CD8-positive, alpha-beta memory T cell (primary cell): ENCODE measurements around the gene RBMY1E. TPM values are rescaled to one million over a fixed set of nuclear protein-coding genes. Genes with fewer than 3 reads are reported as not detected.
"Not testable (repeated sequence)": the region's sequence is repeated elsewhere in the genome, so short reads cannot be mapped to it uniquely, and the experiment has no call there.

Experiments used
- CTCF ChIA-PET: fragments of 350-600 bp; sonication (Branson Sonifier 250); formaldehyde crosslinking; loops from one replicate; lab custom pipeline; 2021; ENCODE audit warnings: antibody characterized with exemption; lab: Charles Lee
- POLR2A ChIA-PET: fragments of 350-600 bp; sonication (Branson Sonifier 250); formaldehyde crosslinking; loops from one replicate; lab custom pipeline; 2021; ENCODE audit warnings: antibody characterized with exemption; lab: Charles Lee
- DNase-seq, 5 donors: peaks; one replicate each; pipeline versions ENCODE4 v3.0.0 to v3.0.0-alpha.2; 2020 to 2022; ENCODE audit warnings: mixed read lengths in 1 of 5
- H3K27ac ChIP-seq: one replicate; pipeline ENCODE4 v1.7.0; 2013; ENCODE audit warnings: low read depth, mild to moderate bottlenecking, low read length, moderate library complexity
- H3K27me3 ChIP-seq: 2 replicates; pipeline ENCODE4 v1.7.0; 2013; ENCODE audit warnings: low read length, mild to moderate bottlenecking; ENCODE audit not compliant: insufficient read depth, poor library complexity, severe bottlenecking
- H3K36me3 ChIP-seq: 2 replicates; pipeline ENCODE4 v1.7.0; 2013; ENCODE audit warnings: mild to moderate bottlenecking, low read length, moderate library complexity; ENCODE audit not compliant: insufficient read depth
- H3K4me1 ChIP-seq: 2 replicates; pipeline ENCODE4 v1.7.0; 2013; ENCODE audit warnings: mild to moderate bottlenecking, low read length, moderate library complexity; ENCODE audit not compliant: insufficient read depth
- H3K4me3 ChIP-seq: 2 replicates; pipeline ENCODE4 v1.7.0; 2013; ENCODE audit warnings: mild to moderate bottlenecking, low read length
- H3K9me3 ChIP-seq: 2 replicates; pipeline ENCODE4 v1.7.0; 2013; ENCODE audit warnings: mild to moderate bottlenecking, low read length
- H3K27ac Mint-ChIP-seq, 8 donors: one replicate each; pipeline ENCODE4 v1.8.0; 2020 to 2021; ENCODE audit warnings: mixed read lengths in 8 of 8, mild to moderate bottlenecking in 6 of 8, inconsistent platforms in 3 of 8, moderate library complexity in 3 of 8
- H3K27me3 Mint-ChIP-seq, 2 donors: one replicate each; pipeline ENCODE4 v1.8.0; 2020 to 2021; ENCODE audit warnings: mixed read lengths in 2 of 2, mild to moderate bottlenecking in 1 of 2, moderate library complexity in 1 of 2
- H3K36me3 Mint-ChIP-seq, 3 donors: one replicate each; pipeline ENCODE4 v1.8.0; 2020 to 2021; ENCODE audit warnings: mixed read lengths in 3 of 3, inconsistent platforms in 1 of 3, mild to moderate bottlenecking in 1 of 3
- H3K4me1 Mint-ChIP-seq, 3 donors: one replicate each; pipeline ENCODE4 v1.8.0; 2020 to 2021; ENCODE audit warnings: mixed read lengths in 3 of 3, inconsistent platforms in 1 of 3, mild to moderate bottlenecking in 1 of 3
- H3K4me3 Mint-ChIP-seq, 7 donors: one replicate each; pipeline ENCODE4 v1.8.0; 2020 to 2021; ENCODE audit warnings: mixed read lengths in 7 of 7, mild to moderate bottlenecking in 6 of 7, moderate library complexity in 4 of 7, inconsistent platforms in 2 of 7
- H3K9me3 Mint-ChIP-seq, 5 donors: one replicate each; pipeline ENCODE4 v1.8.0; 2020 to 2022; ENCODE audit warnings: mixed read lengths in 5 of 5, mild to moderate bottlenecking in 3 of 5, moderate library complexity in 2 of 5, inconsistent platforms in 1 of 5
- polyA plus RNA-seq: library from polyadenylated mRNA; unstranded; fragments of 300-500 nt; fragmentation: Illumina TruSeq; gene quantifications from one replicate; pipeline ENCODE4 v1.2.3, GENCODE V29; 2021
- total RNA-seq, 2 experiments: library from RNA; stranded (reverse); gene quantifications; one replicate each; pipeline ENCODE4 v1.2.3, GENCODE V29; 2021

The RBMY1E gene
- not detected for total RNA-seq
- not detected for polyA plus RNA-seq

GRCh38 chrY:21917932-21918331 lies at the start of gene RBMY1E:
RBMY1E (minus strand) TSS chrY:21918032; CDS start chrY:21916054, 1,978 bp downstream.
- H3K4me3 Mint-ChIP-seq, H3K9me3 ChIP-seq, DNase-seq, H3K27ac Mint-ChIP-seq, H3K27me3 ChIP-seq, H3K36me3 ChIP-seq, H3K9me3 Mint-ChIP-seq, CTCF ChIA-PET, H3K4me1 ChIP-seq, H3K27ac ChIP-seq, H3K36me3 Mint-ChIP-seq, H3K4me1 Mint-ChIP-seq, H3K27me3 Mint-ChIP-seq, H3K4me3 ChIP-seq, POLR2A ChIA-PET: not testable (repeated sequence)

GRCh38 chrY:21894426-21894825 lies 23.4 kb downstream of the RBMY1E start, which contains the start of gene RBMY1D:
RBMY1D (minus strand) TSS chrY:21894526; CDS start chrY:21892513, 2,013 bp downstream.
- H3K27ac Mint-ChIP-seq, H3K27me3 Mint-ChIP-seq, H3K4me3 Mint-ChIP-seq, H3K36me3 Mint-ChIP-seq, H3K4me1 ChIP-seq, DNase-seq, H3K4me3 ChIP-seq, H3K9me3 ChIP-seq, H3K27me3 ChIP-seq, H3K27ac ChIP-seq, H3K36me3 ChIP-seq, POLR2A ChIA-PET, H3K4me1 Mint-ChIP-seq, H3K9me3 Mint-ChIP-seq, CTCF ChIA-PET: not testable (repeated sequence)

- POLR2A ChIA-PET, H3K4me1 ChIP-seq, H3K9me3 ChIP-seq, H3K27me3 Mint-ChIP-seq, H3K36me3 Mint-ChIP-seq, H3K27ac Mint-ChIP-seq, DNase-seq, H3K27me3 ChIP-seq, H3K27ac ChIP-seq, H3K36me3 ChIP-seq, H3K4me1 Mint-ChIP-seq, CTCF ChIA-PET, H3K9me3 Mint-ChIP-seq, H3K4me3 ChIP-seq, H3K4me3 Mint-ChIP-seq: not testable (repeated sequence)
Measured at GRCh38 chrY:21869407-21870076, 48.3 kb downstream of the RBMY1E start.

Other genes with a start within 250 kb of the RBMY1E start
- gene RBMY1D, start 23.5 kb downstream of the RBMY1E start, total RNA-seq = not detected
- gene RBMY1D, start 23.5 kb downstream of the RBMY1E start, polyA plus RNA-seq = not detected